Small intestine (tissue), 7 donors: Measurements from ENCODE around the gene FRMPD4. TPM values are rescaled to one million over a fixed set of nuclear protein-coding genes. Genes with fewer than 3 reads are reported as not detected.

Experiments used
- DNase-seq, 2 donors: peaks; one replicate each; pipeline versions ENCODE4 v3.0.0 to v3.0.0-alpha.2; 2013
- FAIRE-seq: peaks from 2 replicates; lab custom pipeline; 2012; peaks lifted over from hg19 to GRCh38; lab: Jason Lieb, UNC
- H3K27ac ChIP-seq, 3 donors: one replicate each; pipeline ENCODE4 v1.5.1; 2013; ENCODE audit warnings: low read length in 2 of 3, mild to moderate bottlenecking in 2 of 3, control low read depth in 1 of 3, inconsistent platforms in 1 of 3, low read depth in 1 of 3, moderate library complexity in 1 of 3
- H3K27me3 ChIP-seq, 3 donors: one replicate each; pipeline ENCODE4 v1.6.1; 2013; ENCODE audit warnings: low read length in 3 of 3, inconsistent platforms in 1 of 3; ENCODE audit not compliant: control insufficient read depth in 3 of 3, insufficient read depth in 3 of 3
- H3K36me3 ChIP-seq, 3 donors: one replicate each; pipeline ENCODE4 v1.6.1; 2013; ENCODE audit warnings: low read length in 3 of 3, inconsistent platforms in 1 of 3, low read depth in 1 of 3, mild to moderate bottlenecking in 1 of 3, moderate library complexity in 1 of 3; ENCODE audit not compliant: control insufficient read depth in 3 of 3, insufficient read depth in 2 of 3
- H3K4me1 ChIP-seq, 3 donors: one replicate each; pipeline ENCODE4 v1.6.1; 2013; ENCODE audit warnings: low read length in 2 of 3, inconsistent platforms in 1 of 3, low read depth in 1 of 3, mild to moderate bottlenecking in 1 of 3, moderate library complexity in 1 of 3; ENCODE audit not compliant: control insufficient read depth in 3 of 3, insufficient read depth in 2 of 3
- H3K4me3 ChIP-seq, 3 donors: one replicate each; pipeline ENCODE4 v1.5.1; 2013; ENCODE audit warnings: low read length in 3 of 3, control low read depth in 1 of 3, inconsistent platforms in 1 of 3, low read depth in 1 of 3, mild to moderate bottlenecking in 1 of 3, moderate library complexity in 1 of 3
- H3K9me3 ChIP-seq, 2 donors: one replicate each; pipeline ENCODE4 v1.6.1; 2013; ENCODE audit warnings: low read depth in 1 of 2, low read length in 1 of 2; ENCODE audit not compliant: control insufficient read depth in 2 of 2, insufficient read depth in 1 of 2
- WGBS, 3 donors: extraction: QIAGEN DNeasy Blood & Tissue Kit; methylation state at CpG; one replicate each; pipeline ENCODE4 v1.1.7; 2013; 5-methylcytosine and 5-hydroxymethylcytosine counted together
- polyA plus RNA-seq, 4 donors: library from polyadenylated mRNA; stranded (reverse) in 3 of 4; unstranded in 1 of 4; fragments of 200-250 nt in 3 of 4; fragments of 120-200 nt in 1 of 4; gene quantifications; one replicate each; pipeline versions ENCODE4 v1.2.1 to v1.2.3, GENCODE V29; 2013
- donor health status: healthy with polysubstance abuse.
- donor health status: control.
- donor health status: control.
- donor health status: Bipolar disorder and iron deficiency.
- donor health status: healthy.

Gene FRMPD4
- polyA plus RNA-seq, 4 donors, result 0.04 to 0.21 TPM; not detected in 2

DNA sequence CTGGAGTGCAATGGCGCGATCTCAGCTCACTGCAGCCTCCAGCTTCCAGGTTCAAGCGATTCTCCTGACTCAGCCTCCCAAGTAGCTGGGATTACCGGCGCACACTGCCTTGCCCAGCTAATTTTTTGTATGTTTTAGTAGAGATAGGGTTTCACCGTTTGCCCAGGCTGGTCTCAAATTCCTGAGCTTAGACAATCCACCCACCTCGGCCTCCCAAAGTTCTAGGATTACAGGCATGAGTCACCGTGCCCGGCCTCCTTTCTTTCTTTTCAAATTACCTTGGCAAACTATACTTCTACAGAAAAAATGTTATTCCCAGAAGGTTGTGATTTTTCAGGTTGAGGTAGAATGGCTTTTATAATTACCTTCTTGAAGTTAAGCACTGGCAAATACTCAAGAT lies 331.0 kb downstream of the FRMPD4 start:
- no peaks in the 10 kb centered on the region for H3K4me1 ChIP-seq
- H3K27me3 ChIP-seq, result no peaks in the 10 kb centered on the region
- H3K9me3 ChIP-seq, result no peaks in the 10 kb centered on the region
- no peak overlapping the region for H3K27ac ChIP-seq
- no peaks in the 10 kb centered on the region for H3K36me3 ChIP-seq
- DNase-seq, result no peak
- no peak for FAIRE-seq
- H3K4me3 ChIP-seq, result no peak overlapping the region
- WGBS, 3 donors, result 84 to 90% (median 84%) methylated on average over 9 of the region's 9 CpGs

- no peak for FAIRE-seq
- 55 to 59% (median 57%) methylated on average over 2 of the region's 2 CpGs for WGBS, 3 donors
- no peak for DNase-seq
- H3K9me3 ChIP-seq, result no peaks in the 10 kb centered on the region
- H3K4me1 ChIP-seq, result no peaks in the 10 kb centered on the region
- H3K27ac ChIP-seq, result no peak overlapping the region
- no peaks in the 10 kb centered on the region for H3K27me3 ChIP-seq
- H3K36me3 ChIP-seq, result no peaks in the 10 kb centered on the region
- H3K4me3 ChIP-seq, result no peak overlapping the region
Observed at GRCh38 chrX:12471061-12471460, 332.8 kb downstream of the FRMPD4 start.

DNA sequence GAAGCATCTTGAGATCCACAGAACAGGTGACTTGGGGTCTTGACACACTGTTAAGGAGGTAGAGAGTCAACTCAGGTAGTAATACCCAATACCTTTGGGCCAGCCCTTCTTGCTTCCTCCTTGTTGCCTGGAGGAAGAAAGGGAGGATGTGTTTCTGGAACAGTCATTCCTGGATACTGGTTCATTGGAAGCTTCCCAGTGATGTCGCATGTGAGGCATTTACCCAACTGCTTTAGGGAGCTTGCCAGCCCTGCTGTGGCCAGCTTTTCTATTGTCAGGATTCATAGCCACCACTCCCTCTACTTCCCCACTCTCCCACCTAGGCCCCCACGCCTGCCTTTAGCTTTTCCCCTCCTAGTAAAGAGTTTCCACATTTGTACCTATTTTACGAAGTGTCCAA lies 342.7 kb downstream of the FRMPD4 start:
- Histone ChIP-seq H3K9me3 (no peaks in the 10 kb centered on the region), H3K36me3 (no peaks in the 10 kb centered on the region), H3K4me3 (no peak overlapping the region), H3K27ac (no peak overlapping the region), H3K27me3 (no peaks in the 10 kb centered on the region), H3K4me1 (no peaks in the 10 kb centered on the region)
- 73 to 87% (median 85%) methylated on average over 3 of the region's 3 CpGs for WGBS, 3 donors
- FAIRE-seq (no peak), DNase-seq (no peak)

DNA sequence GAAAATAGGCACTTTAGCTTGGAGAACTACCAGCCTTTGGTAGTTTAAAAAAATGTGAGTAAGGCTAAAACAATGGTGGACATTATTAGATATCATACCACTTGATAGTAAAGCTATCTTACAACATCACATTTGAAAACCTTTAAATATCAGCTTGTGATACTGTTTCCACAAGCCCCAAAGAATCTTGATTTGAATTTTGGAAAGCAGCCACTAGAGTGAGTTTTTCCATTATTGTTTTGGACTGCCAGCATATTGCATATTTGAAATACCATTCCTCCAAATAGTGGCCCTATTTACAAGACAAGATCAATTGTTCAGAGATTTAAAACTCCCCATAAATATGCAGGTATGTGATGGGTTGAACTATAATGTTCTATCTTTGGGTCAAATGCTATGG lies 349.9 kb downstream of the FRMPD4 start:
- Histone ChIP-seq H3K27me3 (no peaks in the 10 kb centered on the region), H3K27ac (no peak overlapping the region), H3K4me1 (no peaks in the 10 kb centered on the region), H3K4me3 (no peak overlapping the region), H3K36me3 (no peaks in the 10 kb centered on the region), H3K9me3 (no peaks in the 10 kb centered on the region)
- FAIRE-seq, result no peak
- DNase-seq, result no peak

DNA sequence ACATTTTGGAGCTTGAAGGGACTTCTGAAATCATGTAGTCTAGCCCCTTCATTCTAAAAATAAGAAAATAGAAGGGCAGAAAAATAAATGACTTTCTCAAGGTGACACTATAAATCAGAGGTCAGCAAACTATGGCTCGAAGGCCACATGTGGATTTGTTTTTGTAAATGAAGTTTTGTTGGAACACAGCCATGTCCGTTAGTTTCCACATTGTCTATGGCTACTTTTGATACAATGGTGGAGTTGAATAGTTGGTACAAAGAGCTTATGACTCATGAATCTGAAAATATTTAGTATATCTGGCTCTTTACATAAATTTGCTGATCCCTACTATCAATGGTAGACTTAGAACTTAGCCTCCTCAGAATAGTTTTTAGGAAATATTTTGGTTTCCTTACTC lies 350.5 kb downstream of the FRMPD4 start:
- DNase-seq (no peak), FAIRE-seq (no peak)
- no peak overlapping the region for H3K4me3 ChIP-seq
- H3K27me3 ChIP-seq, result no peaks in the 10 kb centered on the region
- no peaks in the 10 kb centered on the region for H3K9me3 ChIP-seq
- H3K4me1 ChIP-seq, result no peaks in the 10 kb centered on the region
- H3K27ac ChIP-seq, result no peak overlapping the region
- 65 to 70% (median 68%) methylated on average over 2 of the region's 2 CpGs for WGBS, 3 donors
- no peaks in the 10 kb centered on the region for H3K36me3 ChIP-seq

DNA sequence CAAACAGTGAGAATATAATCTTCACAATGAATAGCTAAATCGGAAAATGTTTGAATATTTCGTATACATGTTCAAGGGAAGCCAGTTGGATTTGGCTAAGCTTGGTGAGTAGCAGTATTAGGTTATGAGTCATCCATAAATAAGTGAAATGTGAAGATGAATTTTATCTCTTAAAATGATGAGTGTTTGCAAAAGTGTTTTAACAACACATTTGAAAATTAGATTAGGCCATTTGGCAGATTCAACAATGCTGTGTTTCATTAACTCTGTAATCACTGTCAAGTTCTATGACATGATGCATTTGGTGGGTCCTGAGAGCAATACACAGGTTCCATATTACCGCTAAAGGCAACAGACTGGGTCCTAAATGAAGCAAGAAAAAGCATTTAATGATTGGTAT lies 351.1 kb downstream of the FRMPD4 start:
- H3K36me3 ChIP-seq, result no peaks in the 10 kb centered on the region
- H3K9me3 ChIP-seq, result no peaks in the 10 kb centered on the region
- H3K27me3 ChIP-seq, result no peaks in the 10 kb centered on the region
- no peak overlapping the region for H3K27ac ChIP-seq
- no peak overlapping the region for H3K4me3 ChIP-seq
- FAIRE-seq, result no peak
- WGBS, 3 donors, result 66 to 81% (median 74%) methylated on average over 3 of the region's 3 CpGs
- H3K4me1 ChIP-seq, result no peaks in the 10 kb centered on the region
- no peak for DNase-seq

GRCh38 chrX:12494400-12495138 lies 356.3 kb downstream of the FRMPD4 start:
- FAIRE-seq (no peak), DNase-seq (no peak)
- Histone ChIP-seq H3K36me3 (no peaks in the 10 kb centered on the region), H3K9me3 (no peaks in the 10 kb centered on the region), H3K4me3 (no peak overlapping the region), H3K27me3 (peaks cover 0 to 4% (median 0%) of the 10 kb centered on the region in 3 donors), H3K4me1 (no peaks in the 10 kb centered on the region), H3K27ac (no peak overlapping the region)
- 69 to 83% (median 71%) methylated on average over 11 of the region's 11 CpGs for WGBS, 3 donors

GRCh38 chrX:12496343-12496742 lies 358.1 kb downstream of the FRMPD4 start:
- H3K36me3 ChIP-seq, result no peaks in the 10 kb centered on the region
- no peak overlapping the region for H3K27ac ChIP-seq
- 11 to 57% (median 36%) methylated on average over 4 of the region's 4 CpGs for WGBS, 3 donors
- DNase-seq, result no peak
- H3K9me3 ChIP-seq, result no peaks in the 10 kb centered on the region
- no peak for FAIRE-seq
- H3K4me1 ChIP-seq, result no peaks in the 10 kb centered on the region
- no peak overlapping the region for H3K4me3 ChIP-seq
- H3K27me3 ChIP-seq, result peaks cover 0 to 4% (median 0%) of the 10 kb centered on the region in 3 donors
